ENCODE results near the gene IGFLR1.

The IGFLR1 gene, protein sequence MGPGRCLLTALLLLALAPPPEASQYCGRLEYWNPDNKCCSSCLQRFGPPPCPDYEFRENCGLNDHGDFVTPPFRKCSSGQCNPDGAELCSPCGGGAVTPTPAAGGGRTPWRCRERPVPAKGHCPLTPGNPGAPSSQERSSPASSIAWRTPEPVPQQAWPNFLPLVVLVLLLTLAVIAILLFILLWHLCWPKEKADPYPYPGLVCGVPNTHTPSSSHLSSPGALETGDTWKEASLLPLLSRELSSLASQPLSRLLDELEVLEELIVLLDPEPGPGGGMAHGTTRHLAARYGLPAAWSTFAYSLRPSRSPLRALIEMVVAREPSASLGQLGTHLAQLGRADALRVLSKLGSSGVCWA

GRCh38 chr19:35742121-35742724 is at the start of gene IGFLR1:
TSS of gene IGFLR1 (minus strand) at chr19:35742452. CDS start at chr19:35741180, 1,272 bp downstream.
- DNase-seq (ENCODE audit: low read depth), result no peak
- H3K4me3 ChIP-seq (ENCODE audit: low read depth, low read length), result no peak within 1 kb of the TSS
- TF ChIP-seq CTCF (conservative IDR thresholded peaks at IDR 0.05; ENCODE audit: low read depth, low read length), result no peak

DNA sequence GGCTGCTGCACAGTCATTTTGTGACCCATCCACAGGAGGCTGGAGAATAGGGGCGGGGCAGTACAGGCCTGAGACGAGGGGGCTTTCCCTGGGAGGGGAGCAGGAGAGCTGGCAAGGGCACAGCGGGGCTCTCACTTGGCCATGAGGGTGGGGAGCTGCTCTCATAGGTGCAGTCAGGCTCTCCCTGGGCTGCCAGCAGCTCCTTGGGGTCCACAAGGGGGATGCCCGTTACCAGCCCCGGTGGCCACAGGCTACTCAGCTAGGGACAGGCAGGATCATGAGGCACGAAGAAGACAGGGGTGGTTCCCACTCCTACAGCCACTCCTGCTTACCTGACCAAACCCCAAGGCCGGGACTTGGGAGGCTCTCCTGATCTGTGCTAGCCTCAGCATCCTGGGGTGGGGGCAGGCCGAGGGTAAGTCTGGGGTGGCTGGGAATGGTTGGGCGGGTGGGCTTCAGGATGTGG is 49.6 kb upstream of the IGFLR1 start:
- no peak overlapping the region for H3K4me3 ChIP-seq (ENCODE audit: low read depth, low read length)
- no peak for TF ChIP-seq CTCF (conservative IDR thresholded peaks at IDR 0.05; ENCODE audit: low read depth, low read length)
- no peak for DNase-seq (ENCODE audit: low read depth)

GRCh38 chr19:35790981-35791813 is 48.9 kb upstream of the IGFLR1 start:
- no peak for DNase-seq (ENCODE audit: low read depth)
- H3K4me3 ChIP-seq (ENCODE audit: low read depth, low read length), result no peak overlapping the region
- peak; percentile 21 for TF ChIP-seq CTCF (conservative IDR thresholded peaks at IDR 0.05; ENCODE audit: low read depth, low read length)

DNA sequence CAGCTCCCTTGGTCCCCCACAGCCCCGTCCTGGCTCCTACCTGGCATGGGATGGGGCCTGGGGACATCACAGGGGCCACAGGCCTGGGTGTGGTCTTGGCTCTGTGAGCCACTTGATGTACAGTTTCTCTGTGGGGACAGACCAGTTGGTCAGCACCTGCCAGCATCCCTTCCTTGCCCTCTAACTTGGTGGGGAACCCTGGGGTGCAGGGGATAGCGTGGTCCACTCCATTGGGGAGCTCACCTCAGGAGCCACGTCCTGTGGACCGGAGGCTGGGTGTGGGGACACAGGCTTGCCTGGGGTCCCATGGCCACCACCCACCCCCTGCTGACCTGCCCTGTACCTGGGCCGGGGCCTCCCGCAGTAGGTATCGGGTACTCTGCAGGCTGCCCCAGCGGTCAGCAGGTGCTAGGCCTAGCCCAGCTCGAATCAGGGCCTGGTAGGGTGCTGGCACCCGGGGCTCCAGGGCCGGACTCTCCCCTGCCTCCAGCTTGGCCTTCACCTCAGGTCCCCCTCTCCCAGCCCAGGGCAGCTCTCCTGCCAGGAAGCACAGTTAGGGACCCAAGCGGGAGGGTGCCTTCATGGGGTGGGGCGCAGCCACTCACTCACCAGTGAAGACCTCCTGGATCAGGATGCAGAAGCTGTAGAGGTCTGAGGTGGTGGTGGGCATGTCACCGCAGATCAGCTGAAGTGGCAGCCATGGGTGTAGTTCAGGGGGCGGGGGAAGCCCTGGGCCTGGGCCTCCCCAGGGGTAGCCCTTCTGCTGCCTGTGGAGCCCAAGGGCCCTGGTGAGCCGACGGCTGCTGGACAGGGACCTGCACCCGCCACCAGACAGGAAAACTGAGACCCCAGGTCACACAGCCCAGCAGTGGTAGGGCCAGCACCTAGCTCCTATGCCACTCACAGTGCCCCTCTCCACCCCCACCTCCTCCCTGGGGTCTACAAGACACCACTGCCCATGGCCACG is 48.0 kb upstream of the IGFLR1 start:
- no peak for DNase-seq (ENCODE audit: low read depth)
- H3K4me3 ChIP-seq (ENCODE audit: low read depth, low read length), result no peak overlapping the region
- no peak for TF ChIP-seq CTCF (conservative IDR thresholded peaks at IDR 0.05; ENCODE audit: low read depth, low read length)

DNA sequence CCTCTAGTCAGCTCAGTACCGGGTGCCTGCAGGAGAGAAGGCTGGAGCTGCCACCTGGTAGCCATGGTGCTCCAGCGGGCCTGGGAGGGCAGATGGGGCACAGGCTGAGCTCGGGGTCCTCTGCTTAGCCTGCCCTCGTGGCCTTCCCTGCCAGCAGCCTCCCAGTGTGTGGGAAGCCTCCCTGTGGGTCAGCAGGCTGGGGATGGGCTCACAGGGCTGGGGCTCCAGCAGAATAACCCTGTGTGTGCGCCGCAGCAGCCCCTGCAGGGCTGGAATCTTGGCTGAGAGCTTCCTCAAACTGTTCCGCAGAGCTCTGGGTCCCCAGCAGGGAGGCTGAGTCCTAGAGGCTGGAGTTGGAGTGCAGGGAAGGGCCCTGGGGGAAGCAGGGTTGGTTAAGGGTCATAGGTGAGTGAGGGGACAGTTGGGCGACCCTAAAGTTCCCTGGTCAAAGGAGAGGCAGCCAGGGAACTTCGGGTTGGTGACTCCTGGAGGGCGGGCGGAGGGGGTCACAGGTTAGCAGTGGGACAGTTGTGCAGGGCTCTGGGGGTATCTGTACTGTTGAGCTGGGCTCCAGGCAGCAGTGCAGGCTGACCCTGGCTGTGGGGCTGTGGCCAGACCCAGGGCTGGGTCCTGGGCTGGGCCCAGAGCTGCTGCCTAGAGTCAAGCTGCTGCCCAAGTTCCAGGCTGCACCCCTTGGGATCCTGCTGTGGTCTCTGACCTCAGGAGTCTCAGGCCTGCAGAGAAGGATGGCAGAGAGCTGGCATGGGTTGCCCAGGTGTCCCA is 47.1 kb upstream of the IGFLR1 start:
- no peak overlapping the region for H3K4me3 ChIP-seq (ENCODE audit: low read depth, low read length)
- TF ChIP-seq CTCF (conservative IDR thresholded peaks at IDR 0.05; ENCODE audit: low read depth, low read length), result no peak
- DNase-seq (ENCODE audit: low read depth), result no peak
